HG03378 (cell line): ENCODE measurements around the gene ARHGAP12.
A peak's percentile ranks its signal among the peaks of the same experiment; 100 is the strongest.
"Not testable (repeated sequence)": the region's sequence is repeated elsewhere in the genome, so short reads cannot be mapped to it uniquely, and the experiment has no call there.

Experiments used
- ATAC-seq: cut with Tn5 transposase; IDR thresholded peaks from one replicate; pipeline ENCODE4 v1.9.1; 2021; ENCODE audit warnings: mild to moderate bottlenecking, moderate library complexity; ENCODE audit not compliant: unreplicated experiment

The ARHGAP12 gene

GRCh38 chr10:31774299-31774900 lies 154.2 kb downstream of the ARHGAP12 start:
- no peak for ATAC-seq

GRCh38 chr10:31773749-31774298 lies 154.8 kb downstream of the ARHGAP12 start:
- no peak for ATAC-seq

GRCh38 chr10:31771331-31771831 lies 157.2 kb downstream of the ARHGAP12 start:
- ATAC-seq: no peak

- ATAC-seq: no peak
Measured at GRCh38 chr10:31770307-31770902, 158.2 kb downstream of the ARHGAP12 start.

- ATAC-seq: no peak
Measured at GRCh38 chr10:31769564-31769963, 159.1 kb downstream of the ARHGAP12 start.

- ATAC-seq: not testable (repeated sequence)
Measured at GRCh38 chr10:31768935-31769334, 159.7 kb downstream of the ARHGAP12 start.

GRCh38 chr10:31768467-31768866 lies 160.2 kb downstream of the ARHGAP12 start:
- ATAC-seq: no peak

GRCh38 chr10:31765541-31765940 lies 163.1 kb downstream of the ARHGAP12 start:
- ATAC-seq: no peak

GRCh38 chr10:31762316-31762715 lies 166.3 kb downstream of the ARHGAP12 start:
- ATAC-seq: no peak

GRCh38 chr10:31761156-31761555 lies 167.5 kb downstream of the ARHGAP12 start:
- ATAC-seq: no peak

GRCh38 chr10:31760674-31761081 lies 168.0 kb downstream of the ARHGAP12 start:
- ATAC-seq: no peak

- ATAC-seq: peak; percentile 96
Measured at GRCh38 chr10:31759799-31760626, 168.6 kb downstream of the ARHGAP12 start.

GRCh38 chr10:31759124-31759798 lies 169.4 kb downstream of the ARHGAP12 start:
- no peak for ATAC-seq

- ATAC-seq: no peak
Measured at GRCh38 chr10:31758495-31758894, 170.1 kb downstream of the ARHGAP12 start.

- ATAC-seq: no peak
Measured at GRCh38 chr10:31757831-31758230, 170.8 kb downstream of the ARHGAP12 start.

- no peak for ATAC-seq
Measured at GRCh38 chr10:31757386-31757791, 171.2 kb downstream of the ARHGAP12 start.

GRCh38 chr10:31756729-31757110 lies 171.9 kb downstream of the ARHGAP12 start:
- no peak for ATAC-seq

- ATAC-seq: no peak
Measured at GRCh38 chr10:31756101-31756728, 172.4 kb downstream of the ARHGAP12 start.
